T follicular helper cell (primary cell): ENCODE data around the gene PTPN7.
"Not testable (repeated sequence)": the region's sequence is repeated elsewhere in the genome, so short reads cannot be mapped to it uniquely, and the experiment has no call there.

Experiments
- DNase-seq: peaks from one replicate; pipeline ENCODE4 v3.0.0-alpha.2; 2020; ENCODE audit warnings: low read depth

PTPN7 gene

GRCh38 chr1:202152399-202152798 is 8.0 kb downstream of the PTPN7 start:
- DNase-seq, result no peak

GRCh38 chr1:202151045-202151444 is 9.4 kb downstream of the PTPN7 start:
- DNase-seq, result no peak

- DNase-seq, result no peak
Observed at GRCh38 chr1:202150602-202151001, 9.8 kb downstream of the PTPN7 start.

GRCh38 chr1:202150187-202150586 is 10.2 kb downstream of the PTPN7 start:
- no peak for DNase-seq

- no peak for DNase-seq
Observed at GRCh38 chr1:202149566-202149965, 10.8 kb downstream of the PTPN7 start.

- DNase-seq, result no peak
Observed at GRCh38 chr1:202148391-202148790, 12.0 kb downstream of the PTPN7 start.

GRCh38 chr1:202146993-202147392 is 13.4 kb downstream of the PTPN7 start:
- DNase-seq, result no peak

- no peak for DNase-seq
Observed at GRCh38 chr1:202146279-202146678, 14.1 kb downstream of the PTPN7 start.

GRCh38 chr1:202145744-202146140 is 14.7 kb downstream of the PTPN7 start:
- not testable (repeated sequence) for DNase-seq

- DNase-seq, result no peak
Observed at GRCh38 chr1:202145068-202145743, 15.2 kb downstream of the PTPN7 start.

- DNase-seq, result peak; percentile 52
Observed at GRCh38 chr1:202144402-202145067, 15.9 kb downstream of the PTPN7 start, which contains the start of gene ARL8A. TSS of gene ARL8A (minus strand) at chr1:202144737. CDS start at chr1:202144572, 165 bp downstream.

GRCh38 chr1:202143768-202144401 is 16.5 kb downstream of the PTPN7 start:
- no peak for DNase-seq

- DNase-seq, result no peak
Observed at GRCh38 chr1:202143011-202143767, 17.2 kb downstream of the PTPN7 start.

GRCh38 chr1:202141468-202141867 is 18.9 kb downstream of the PTPN7 start:
- DNase-seq, result not testable (repeated sequence)

- DNase-seq, result no peak
Observed at GRCh38 chr1:202140833-202141232, 19.6 kb downstream of the PTPN7 start.

- DNase-seq, result peak; percentile 31
Observed at GRCh38 chr1:202135221-202135721, 25.1 kb downstream of the PTPN7 start.

GRCh38 chr1:202134645-202135172 is 25.7 kb downstream of the PTPN7 start:
- no peak for DNase-seq

- no peak for DNase-seq
Observed at GRCh38 chr1:202133989-202134388, 26.4 kb downstream of the PTPN7 start.

GRCh38 chr1:202133496-202133895 is 26.9 kb downstream of the PTPN7 start:
- DNase-seq, result no peak

- DNase-seq, result no peak
Observed at GRCh38 chr1:202133001-202133400, 27.4 kb downstream of the PTPN7 start.

- DNase-seq, result no peak
Observed at GRCh38 chr1:202131956-202132821, 28.2 kb downstream of the PTPN7 start.
